Measurements from ENCODE around the gene IL20RA.

Gene IL20RA

GRCh38 chr6:137031122-137031521 is 13.6 kb downstream of the IL20RA start:
- TF ChIP-seq CTCF (conservative IDR thresholded peaks at IDR 0.05; ENCODE audit: low read length) = no peak
- no peak for DNase-seq (ENCODE audit: low read depth)
- H3K4me3 ChIP-seq (ENCODE audit: low read length) = no peak overlapping the region

GRCh38 chr6:137028912-137029311 is 15.9 kb downstream of the IL20RA start:
- no peak overlapping the region for H3K4me3 ChIP-seq (ENCODE audit: low read length)
- DNase-seq (ENCODE audit: low read depth) = no peak
- no peak for TF ChIP-seq CTCF (conservative IDR thresholded peaks at IDR 0.05; ENCODE audit: low read length)

GRCh38 chr6:137025786-137026730 is 18.7 kb downstream of the IL20RA start:
- DNase-seq (ENCODE audit: low read depth) = no peak

GRCh38 chr6:137024237-137024990 is 20.4 kb downstream of the IL20RA start:
- H3K4me3 ChIP-seq (ENCODE audit: low read length) = no peak overlapping the region
- no peak for TF ChIP-seq CTCF (conservative IDR thresholded peaks at IDR 0.05; ENCODE audit: low read length)
- DNase-seq (ENCODE audit: low read depth) = no peak

More at GRCh38 chr6:137025786-137026730, 18.7 kb downstream of the IL20RA start:
- H3K4me3 ChIP-seq (ENCODE audit: low read length) = no peak overlapping the region
- TF ChIP-seq CTCF (conservative IDR thresholded peaks at IDR 0.05; ENCODE audit: low read length) = no peak

- TF ChIP-seq CTCF (conservative IDR thresholded peaks at IDR 0.05; ENCODE audit: low read length) = no peak
- DNase-seq (ENCODE audit: low read depth) = no peak
- H3K4me3 ChIP-seq (ENCODE audit: low read length) = no peak overlapping the region
These were observed 24.0 kb downstream of the IL20RA start for GRCh38 chr6:137020776-137021175.

GRCh38 chr6:137019476-137020272 is 25.1 kb downstream of the IL20RA start:
- TF ChIP-seq CTCF (conservative IDR thresholded peaks at IDR 0.05; ENCODE audit: low read length) = no peak
- no peak for DNase-seq (ENCODE audit: low read depth)

More at GRCh38 chr6:137019476-137020272, 25.1 kb downstream of the IL20RA start:
- H3K4me3 ChIP-seq (ENCODE audit: low read length) = no peak overlapping the region

All from AG10803 (cell line).